SK-N-MC (cell line): Measurements from ENCODE around the gene NLRC5.

Experiments used
- EZH2 ChIP-seq: fragments of 200-600 bp; sonication (generic); IDR thresholded peaks from one replicate; pipeline ENCODE4 v1.6.1; 2017; ENCODE audit warnings: antibody characterized with exemption
- POLR2AphosphoS5 ChIP-seq: IDR thresholded peaks from 2 replicates; pipeline ENCODE4 v1.6.1; 2012; ENCODE audit warnings: mild to moderate bottlenecking, low read depth, low read length, borderline replicate concordance

GRCh38 chr16:57123974-57124674, 134.8 kb downstream of the NLRC5 start:
- TF ChIP-seq EZH2 (no peak), POLR2AphosphoS5 (no peak)
